Adipose tissue (tissue), 3 donors: ENCODE data around the gene HESX1. TPM values are rescaled to one million over a fixed set of nuclear protein-coding genes. Genes with fewer than 3 reads are reported as not detected.

ENCODE experiments used
- H3K27ac ChIP-seq: one replicate; pipeline ENCODE4 v1.5.1; 2013; ENCODE audit warnings: low read depth, low read length
- WGBS, 3 donors: extraction: QIAGEN DNeasy Blood & Tissue Kit; methylation state at CpG; one replicate each; pipeline ENCODE4 v1.1.7; 2013; 5-methylcytosine and 5-hydroxymethylcytosine counted together
- polyA plus RNA-seq, 3 donors: library from polyadenylated mRNA; stranded (reverse); fragments of 200-250 nt; gene quantifications; one replicate each; pipeline ENCODE4 v1.2.3, GENCODE V29; 2013
- donor health status: healthy with polysubstance abuse.
- donor health status: Bipolar disorder and iron deficiency.
- donor health status: healthy.

Gene HESX1
- polyA plus RNA-seq, 3 donors = 0.56 to 0.64 (median 0.61) TPM

DNA sequence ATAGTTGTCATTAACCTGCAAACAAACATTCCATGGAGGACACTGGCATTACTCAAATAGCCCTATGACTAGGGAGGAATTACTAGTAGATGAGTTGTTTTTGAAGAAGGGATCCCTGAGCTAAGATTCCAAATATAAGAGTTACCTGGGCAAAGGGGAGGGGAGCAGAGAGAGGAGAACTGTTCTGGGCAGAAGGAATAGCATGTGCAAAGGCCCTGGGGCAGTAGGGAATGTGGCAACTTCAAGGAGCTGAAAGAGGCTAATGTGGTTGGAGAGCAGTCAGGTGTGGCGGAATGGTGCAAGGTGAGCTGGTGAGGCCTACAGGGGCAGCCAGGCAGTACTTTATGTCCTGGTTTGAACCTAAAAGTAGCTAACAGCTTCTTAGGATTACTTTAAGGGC, 28.8 kb downstream of the HESX1 start:
- no peak overlapping the region for H3K27ac ChIP-seq
- WGBS, 3 donors = 94 to 100% (median 98%) methylated on average over 1 of the region's 1 CpG

- 8 to 10% (median 10%) methylated on average over 39 to 40 of the region's 40 CpGs for WGBS, 3 donors
- H3K27ac ChIP-seq = no peak overlapping the region
These were observed 29.7 kb downstream of the HESX1 start for GRCh38 chr3:57169872-57170623.

- H3K27ac ChIP-seq = no peak overlapping the region
- 54 to 72% (median 62%) methylated on average over 3 of the region's 3 CpGs for WGBS, 3 donors
These were observed 30.7 kb downstream of the HESX1 start for GRCh38 chr3:57169108-57169507.

DNA sequence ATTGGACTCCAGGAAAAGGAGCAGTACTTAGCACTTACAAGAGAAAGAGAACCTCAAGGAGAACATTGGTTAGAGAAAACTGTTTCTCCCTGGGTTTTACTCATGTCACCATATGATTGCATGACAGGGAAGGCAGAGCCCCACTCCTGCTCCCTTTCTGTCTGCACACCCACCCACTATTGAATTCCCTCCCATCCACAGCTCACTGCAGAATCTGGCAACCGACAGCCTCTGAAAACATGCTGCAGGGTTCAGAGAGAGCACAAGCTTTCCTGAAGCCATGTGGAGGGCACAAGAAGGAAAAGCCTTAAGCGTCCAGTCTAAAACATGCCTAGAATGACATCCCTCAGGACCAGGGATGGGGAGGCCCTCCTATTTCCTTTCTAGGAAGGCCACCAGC, 31.6 kb downstream of the HESX1 start:
- no peak overlapping the region for H3K27ac ChIP-seq
- WGBS, 3 donors = 57 to 70% (median 60%) methylated on average over 2 of the region's 2 CpGs

DNA sequence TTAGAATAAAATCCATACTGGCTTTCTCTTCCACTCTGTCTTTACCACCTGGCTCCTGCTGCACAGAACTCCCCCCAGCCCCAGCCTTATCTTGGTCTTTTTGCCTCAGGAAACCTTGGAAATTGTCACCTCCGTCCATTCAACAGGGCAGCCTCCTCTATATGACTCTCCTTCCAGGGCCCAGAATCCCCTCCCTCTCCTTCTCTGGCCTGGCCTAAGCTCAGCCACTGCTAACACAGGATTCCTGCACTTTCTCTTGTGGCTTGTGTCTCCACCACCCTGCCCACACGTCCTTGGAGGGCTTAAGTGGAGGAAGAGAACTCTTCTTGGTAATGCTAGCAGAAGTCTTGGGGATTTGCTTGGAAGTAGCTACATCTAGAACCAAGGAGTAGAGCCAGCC, 33.1 kb downstream of the HESX1 start:
- 35 to 65% (median 44%) methylated on average over 2 of the region's 2 CpGs for WGBS, 3 donors
- H3K27ac ChIP-seq = no peak overlapping the region

GRCh38 chr3:57165641-57166040, 34.1 kb downstream of the HESX1 start:
- H3K27ac ChIP-seq = no peak overlapping the region
- WGBS, 3 donors = 15 to 21% (median 18%) methylated on average over 4 of the region's 4 CpGs

- no peak within 1 kb of the TSS for H3K27ac ChIP-seq
- WGBS, 3 donors = 0 to 1% (median 0%) methylated on average over 70 to 98 of the region's 98 CpGs
These were observed 34.9 kb downstream of the HESX1 start, which contains the start of gene IL17RD for GRCh38 chr3:57164657-57165573. IL17RD (minus strand) TSS chr3:57165353; CDS start chr3:57165286, 67 bp downstream.

- H3K27ac ChIP-seq = no peak overlapping the region
- WGBS, 3 donors = 3 to 6% (median 4%) methylated on average over 30 of the region's 30 CpGs
These were observed 35.5 kb downstream of the HESX1 start for GRCh38 chr3:57164217-57164656.

GRCh38 chr3:57163751-57164150, 36.0 kb downstream of the HESX1 start:
- WGBS, 3 donors = 18 to 48% (median 33%) methylated on average over 5 to 8 of the region's 8 CpGs
- H3K27ac ChIP-seq = no peak overlapping the region

GRCh38 chr3:57161915-57162314, 37.9 kb downstream of the HESX1 start:
- 44 to 59% (median 50%) methylated on average over 1 of the region's 1 CpG for WGBS, 3 donors
- no peak overlapping the region for H3K27ac ChIP-seq

GRCh38 chr3:57160765-57161538, 38.8 kb downstream of the HESX1 start:
- no peak overlapping the region for H3K27ac ChIP-seq
- 31 to 45% (median 32%) methylated on average over 5 of the region's 5 CpGs for WGBS, 3 donors

DNA sequence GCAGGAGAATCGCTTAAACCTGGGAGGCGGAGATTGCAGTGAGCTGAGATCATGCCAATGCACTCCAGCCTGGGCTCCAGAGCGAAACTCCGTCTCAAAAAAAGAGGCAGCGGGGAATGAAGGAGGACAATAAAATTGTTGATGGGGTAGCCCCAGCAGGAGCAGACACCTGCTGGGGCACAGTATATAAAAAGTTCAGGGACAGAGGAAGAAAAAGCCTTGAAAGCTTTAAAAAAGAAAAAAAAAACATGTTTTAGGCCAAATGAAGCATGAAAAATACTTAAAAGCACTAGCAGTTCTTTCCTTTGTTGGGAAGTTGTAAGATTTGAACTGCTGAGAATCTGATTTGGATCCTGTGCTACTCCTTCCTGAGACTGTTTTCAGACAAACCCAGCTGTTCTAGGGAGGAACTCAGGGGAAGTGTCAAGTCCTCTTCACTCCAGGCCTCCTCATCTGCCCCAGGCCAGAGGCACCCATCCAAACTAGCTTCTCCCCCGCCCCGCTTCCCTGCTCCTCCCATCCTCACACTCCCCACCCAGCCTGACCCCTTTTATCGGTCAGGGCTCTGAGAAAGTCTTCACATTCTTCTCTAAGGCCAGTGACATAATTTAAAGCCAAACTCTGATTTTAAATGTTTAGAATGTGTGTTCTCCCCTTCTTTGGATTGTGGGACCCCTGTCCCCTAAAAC, 39.6 kb downstream of the HESX1 start:
- 62 to 82% (median 66%) methylated on average over 8 of the region's 8 CpGs for WGBS, 3 donors
- no peak overlapping the region for H3K27ac ChIP-seq

DNA sequence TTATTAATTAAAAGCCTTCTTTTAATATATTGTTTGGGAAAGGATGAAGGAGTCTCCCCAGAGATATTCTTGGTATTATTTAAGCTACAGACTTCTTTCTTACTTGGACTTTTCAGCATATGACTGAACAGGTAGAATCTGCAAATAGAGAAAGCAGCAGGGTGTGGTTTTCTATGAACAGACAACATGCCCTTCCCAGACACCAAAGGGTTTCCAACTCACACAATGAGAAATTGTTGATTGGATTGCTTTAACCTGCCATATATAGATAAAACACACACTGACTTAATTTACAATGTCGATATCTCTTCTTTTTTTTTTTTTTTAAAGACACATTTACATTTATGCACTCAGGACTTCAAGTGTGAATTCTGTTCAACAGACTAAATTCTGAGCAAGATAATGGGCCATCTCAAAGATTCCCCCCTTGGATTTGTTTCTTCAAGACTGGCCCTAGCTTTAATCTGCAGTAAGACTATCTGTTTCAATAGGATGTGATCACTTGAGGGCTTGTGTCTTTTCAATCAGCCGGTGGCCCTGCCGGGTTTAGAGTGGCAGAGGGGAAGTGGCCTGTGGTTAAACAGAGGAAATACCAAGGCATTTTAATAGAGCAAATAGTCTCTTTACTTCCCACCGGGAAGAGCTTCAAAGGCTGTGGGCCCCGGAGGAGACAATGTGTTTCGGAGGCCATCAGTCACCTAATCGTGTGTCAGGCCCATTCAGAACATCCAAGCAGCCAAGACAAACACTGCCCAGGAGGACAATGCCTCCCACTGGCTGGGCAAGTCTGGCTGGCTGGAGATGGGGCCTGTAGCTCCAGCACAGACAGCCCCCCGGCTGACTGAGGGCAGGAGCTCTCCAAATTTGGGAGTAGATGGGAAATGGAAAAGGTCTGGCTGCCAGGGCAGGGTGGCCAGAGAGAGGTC, 40.7 kb downstream of the HESX1 start:
- WGBS, 3 donors = 21 to 50% (median 26%) methylated on average over 8 of the region's 8 CpGs
- H3K27ac ChIP-seq = no peak overlapping the region

- H3K27ac ChIP-seq = no peak overlapping the region
- WGBS, 3 donors = 51 to 78% (median 53%) methylated on average over 3 of the region's 3 CpGs
These were observed 41.5 kb downstream of the HESX1 start for GRCh38 chr3:57158325-57158724.

DNA sequence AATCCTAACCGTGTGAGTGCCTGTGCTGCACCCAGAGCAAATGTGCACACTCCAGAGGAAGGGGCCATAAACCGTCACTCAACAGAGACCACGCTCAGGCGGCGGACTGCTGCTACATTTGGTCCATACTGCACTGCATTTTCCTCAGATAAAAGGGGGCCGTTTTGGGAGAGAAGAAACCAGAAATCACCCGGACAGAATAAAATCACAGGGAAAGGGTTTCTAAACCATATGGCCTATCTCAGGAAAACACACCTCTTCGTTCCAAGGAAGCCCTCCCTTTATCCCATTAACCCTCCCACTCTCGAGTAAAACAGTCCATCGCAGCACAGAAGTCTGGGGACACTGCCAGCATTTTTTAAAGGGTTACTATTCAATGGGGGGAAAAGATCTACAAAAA, 42.2 kb downstream of the HESX1 start:
- 39 to 54% (median 54%) methylated on average over 10 of the region's 10 CpGs for WGBS, 3 donors
- H3K27ac ChIP-seq = no peak overlapping the region

DNA sequence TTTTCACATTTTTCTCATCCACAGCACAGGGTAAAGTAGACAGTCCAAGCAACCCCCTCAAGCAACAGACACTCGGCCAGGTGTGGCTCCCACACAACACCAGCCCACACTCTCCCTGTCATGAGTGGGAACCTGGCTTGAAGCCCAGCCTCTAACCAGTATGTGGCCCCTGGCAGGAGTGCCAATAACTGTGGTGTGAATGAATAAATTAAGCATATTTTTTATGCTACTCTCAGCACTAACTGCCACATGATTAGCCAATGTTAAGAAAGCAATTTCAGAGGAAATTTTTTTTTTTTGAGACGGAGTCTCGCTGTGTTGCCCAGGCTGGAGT, 44.5 kb downstream of the HESX1 start:
- WGBS, 3 donors = 75 to 84% (median 83%) methylated on average over 3 of the region's 3 CpGs
- no peak overlapping the region for H3K27ac ChIP-seq
